Measurements from ENCODE around the gene NOXA1.

Gene NOXA1

DNA sequence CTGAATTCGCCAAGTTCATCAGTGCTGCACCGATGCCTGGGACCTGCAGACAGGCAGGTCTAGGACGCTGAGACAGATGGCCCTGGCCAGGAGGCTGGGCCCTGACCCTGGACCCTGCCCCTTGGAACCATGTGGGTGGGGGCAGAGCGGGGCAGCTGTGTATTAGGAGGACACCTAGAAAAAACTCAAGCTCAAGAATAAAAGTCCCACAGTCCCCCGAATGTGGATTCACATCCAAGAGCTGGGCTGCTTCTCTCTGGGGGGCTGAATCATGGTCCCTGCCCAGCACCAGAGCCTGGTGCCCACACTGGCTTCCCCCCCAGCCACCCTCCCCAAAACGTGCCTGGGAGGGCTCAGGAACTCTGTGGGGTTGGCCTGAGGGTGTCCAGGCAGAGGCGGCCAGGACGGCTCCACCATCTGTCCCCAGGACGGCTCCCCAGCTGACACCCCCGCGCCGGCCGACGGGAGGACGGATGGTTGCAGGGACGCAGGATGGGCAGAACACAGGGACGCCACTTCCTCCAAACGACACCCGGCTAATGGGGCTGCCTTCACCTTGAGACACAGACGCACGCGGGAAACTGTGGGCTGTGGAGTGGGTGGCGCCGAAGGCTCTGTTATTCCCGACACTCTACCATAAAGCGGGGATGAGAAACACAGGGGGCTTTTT is 35.2 kb upstream of the NOXA1 start:
- DNase-seq (ENCODE audit: low spot score) = no peak

DNA sequence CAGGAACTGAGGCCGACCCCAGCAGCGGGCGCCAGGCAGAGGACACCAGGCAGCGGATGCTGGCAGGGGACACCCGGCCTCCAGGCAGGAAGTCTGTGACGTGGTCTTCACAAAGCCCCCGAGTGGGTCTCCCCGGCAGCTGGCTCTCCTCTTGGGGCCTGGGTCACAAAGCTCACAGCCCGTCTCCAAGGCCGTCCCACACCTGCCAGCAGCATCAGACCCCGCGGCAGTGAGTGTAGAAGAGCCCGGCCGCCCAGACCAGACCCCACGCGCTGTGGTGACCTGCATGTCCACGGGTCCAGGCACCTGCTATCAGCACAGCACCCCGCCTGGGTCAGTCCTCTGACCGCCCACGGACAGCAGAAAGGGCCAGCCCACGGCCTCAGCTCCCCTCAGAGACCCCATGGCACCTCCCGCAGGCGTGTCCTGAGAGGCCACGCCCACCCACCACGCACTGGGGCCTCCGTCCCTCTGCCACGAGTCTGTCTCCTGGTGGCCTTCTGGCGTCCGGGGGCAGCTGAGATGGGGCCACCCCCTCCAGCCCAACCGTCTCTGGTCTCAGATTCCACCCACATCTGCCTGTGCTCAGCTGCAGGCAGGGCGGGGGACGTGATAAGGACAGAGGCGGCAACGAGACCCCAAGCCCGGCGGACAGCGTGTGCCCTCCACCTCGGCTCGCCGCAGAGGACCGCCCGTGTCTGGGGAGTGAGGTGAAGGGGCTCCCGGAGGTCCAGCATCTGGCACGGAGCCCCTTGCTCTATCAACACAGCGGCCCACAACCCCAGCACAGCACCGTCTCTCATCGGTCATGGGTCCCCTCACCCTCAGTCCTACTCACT is 34.4 kb upstream of the NOXA1 start:
- no peak for DNase-seq (ENCODE audit: low spot score)

DNA sequence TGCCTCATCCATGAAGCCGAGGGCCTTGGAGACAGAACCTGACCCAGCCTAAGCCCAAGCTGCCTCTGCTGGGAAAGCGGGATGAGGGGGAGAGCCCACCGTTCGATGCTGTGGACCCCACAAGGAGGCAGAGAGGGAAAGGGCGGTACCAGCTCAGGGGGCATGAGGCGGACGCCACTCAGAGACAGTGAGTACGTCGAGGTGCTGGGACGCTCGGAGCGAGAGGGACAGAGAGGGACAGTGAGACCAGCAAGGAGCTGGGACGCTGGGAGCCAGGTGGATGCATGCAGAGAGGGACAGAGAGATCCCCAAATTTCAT is 33.8 kb upstream of the NOXA1 start:
- DNase-seq (ENCODE audit: low spot score) = no peak

DNA sequence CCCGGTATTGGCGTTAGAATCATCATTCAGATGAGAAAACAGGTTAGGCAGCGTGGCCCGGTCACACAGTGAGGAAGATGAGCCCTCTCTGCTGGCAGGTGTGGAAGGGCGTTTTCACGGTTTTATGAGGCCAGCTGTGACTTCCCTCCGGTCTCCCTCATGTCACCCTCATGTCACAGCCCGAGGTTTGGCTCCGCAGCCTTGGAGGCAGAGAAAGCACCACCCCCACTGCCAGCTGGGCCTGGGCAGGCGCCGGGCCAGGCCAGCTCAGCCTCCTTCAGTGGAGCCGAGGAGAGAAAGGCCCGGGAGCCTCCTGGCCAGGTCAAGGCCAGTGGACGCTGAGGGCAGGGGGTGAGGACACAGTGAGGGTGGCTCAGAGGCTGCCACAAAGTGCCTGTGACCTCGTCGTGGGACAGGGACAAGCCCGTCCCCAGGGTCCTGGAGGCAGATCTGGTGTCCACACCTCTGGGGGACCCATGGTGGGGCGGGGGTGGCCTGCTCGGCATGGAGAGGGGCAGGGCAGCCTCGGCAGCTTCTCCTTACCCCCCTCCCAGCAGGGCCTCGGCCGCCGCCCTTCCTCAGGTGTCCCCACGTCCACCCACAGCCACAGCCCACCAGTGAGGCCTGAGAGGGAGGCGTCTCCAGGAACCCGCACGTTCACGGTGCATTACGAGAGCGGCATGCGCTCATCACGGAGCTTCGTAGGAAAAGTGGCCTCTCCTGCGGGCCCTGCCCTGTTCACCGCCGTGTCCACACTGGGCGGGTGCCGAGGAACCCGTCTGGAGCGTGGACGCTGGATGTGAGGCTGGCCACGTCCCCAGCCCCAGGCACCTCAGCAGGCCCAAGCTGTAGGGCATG is 32.4 kb upstream of the NOXA1 start:
- DNase-seq (ENCODE audit: low spot score) = peak; percentile 89

DNA sequence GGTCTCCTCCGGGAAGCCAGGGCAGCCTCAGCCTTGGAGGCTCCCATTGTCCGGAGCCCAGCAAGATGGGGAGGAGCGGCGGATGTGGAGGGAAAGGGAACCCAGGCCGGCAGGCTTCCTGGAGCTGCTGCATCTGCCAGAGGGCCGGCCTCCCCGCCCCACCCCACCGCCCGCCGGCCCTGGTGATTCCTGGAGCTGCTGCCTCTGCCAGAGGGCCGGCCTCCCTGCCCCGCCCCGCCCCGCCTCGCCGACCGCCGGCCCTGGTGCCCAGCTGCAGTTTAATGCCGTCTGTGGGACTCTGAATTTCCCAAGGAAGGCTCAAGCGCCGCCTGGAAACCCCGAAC is 31.8 kb upstream of the NOXA1 start:
- DNase-seq (ENCODE audit: low spot score) = no peak

DNA sequence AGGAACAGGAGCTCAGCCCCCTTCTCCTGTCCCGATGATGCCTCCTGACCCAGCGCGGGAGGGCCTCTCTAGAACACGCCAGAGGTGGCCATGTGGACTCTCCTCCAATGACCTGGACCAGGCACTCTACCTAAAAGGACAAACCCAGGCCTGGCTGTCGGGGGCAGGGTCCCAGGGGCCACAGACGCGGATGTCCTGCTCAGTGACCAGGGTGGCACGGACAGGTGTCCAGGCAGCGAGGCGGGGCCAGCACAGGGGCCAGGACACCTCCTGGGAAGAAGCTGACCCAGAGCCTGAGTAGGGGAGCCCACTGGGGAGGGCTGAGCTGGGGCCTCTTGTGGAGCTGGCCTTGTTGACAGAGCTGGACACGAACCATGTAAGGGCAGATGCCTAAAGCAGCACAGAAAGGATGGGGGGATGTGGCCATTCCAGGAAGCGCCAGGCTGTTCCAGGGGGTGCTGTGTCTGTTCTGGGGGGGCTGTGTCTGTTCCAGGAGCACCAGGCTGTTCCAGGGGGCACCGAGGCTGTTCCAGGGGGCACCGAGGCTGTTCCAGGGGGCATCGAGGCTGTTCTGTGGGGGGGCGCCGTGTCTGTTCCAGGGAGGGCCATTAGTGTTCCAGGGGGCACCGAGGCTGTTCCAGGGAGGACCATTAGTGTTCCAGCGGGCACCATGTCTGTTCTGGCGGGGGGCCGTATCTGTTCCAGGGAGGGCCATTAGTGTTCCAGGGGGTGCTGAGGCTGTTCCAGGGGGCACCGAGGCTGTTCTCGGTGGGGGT is 30.8 kb upstream of the NOXA1 start:
- no peak for DNase-seq (ENCODE audit: low spot score)

DNA sequence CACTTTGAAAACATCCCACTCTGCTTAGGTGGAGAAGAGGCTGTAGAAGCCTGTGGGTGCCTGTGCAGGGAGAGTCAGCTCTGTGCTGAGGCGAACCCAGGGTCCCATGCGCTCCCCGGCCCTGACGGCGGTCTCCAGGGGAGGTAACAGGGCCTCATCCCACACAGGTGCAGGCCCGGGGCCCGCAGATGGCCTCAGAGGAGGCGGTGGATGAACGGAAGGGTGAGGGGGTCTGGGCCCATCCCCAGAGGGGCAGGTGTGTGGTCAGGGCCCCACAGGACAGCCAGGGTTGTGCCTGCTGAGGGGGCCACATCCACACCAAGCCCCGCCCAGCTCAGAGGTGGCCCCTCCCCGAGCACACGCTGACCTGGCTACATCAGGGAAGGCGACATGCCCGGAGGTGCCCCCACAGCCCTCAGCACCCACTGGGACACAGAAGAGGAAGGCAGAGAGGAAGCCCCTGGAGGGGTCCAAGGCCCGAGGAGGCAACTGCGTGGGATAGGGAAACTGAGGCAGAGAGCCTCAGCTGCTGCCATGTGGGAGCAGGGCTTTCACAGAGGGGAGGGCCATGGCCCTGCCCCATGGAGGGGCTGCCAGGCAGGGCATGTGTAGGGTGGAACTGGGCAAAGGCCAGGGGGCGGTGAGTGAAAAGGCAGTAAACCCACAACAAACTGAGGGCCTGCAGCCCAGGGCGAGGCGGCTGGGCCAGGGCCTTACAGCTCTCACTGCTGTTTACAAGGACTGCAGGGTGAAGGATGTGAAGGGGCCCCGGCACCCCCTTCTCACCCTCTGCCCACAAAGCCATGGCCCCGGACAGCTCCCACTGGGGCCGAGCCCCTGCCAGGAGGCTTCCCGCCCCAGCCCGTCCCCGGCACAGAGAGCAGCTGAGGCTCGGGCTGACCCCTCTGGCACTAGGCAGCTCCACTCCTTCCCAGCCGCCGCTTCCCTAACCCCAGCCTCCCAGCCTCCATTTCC is 29.7 kb upstream of the NOXA1 start:
- DNase-seq (ENCODE audit: low spot score) = peak; percentile 33

DNA sequence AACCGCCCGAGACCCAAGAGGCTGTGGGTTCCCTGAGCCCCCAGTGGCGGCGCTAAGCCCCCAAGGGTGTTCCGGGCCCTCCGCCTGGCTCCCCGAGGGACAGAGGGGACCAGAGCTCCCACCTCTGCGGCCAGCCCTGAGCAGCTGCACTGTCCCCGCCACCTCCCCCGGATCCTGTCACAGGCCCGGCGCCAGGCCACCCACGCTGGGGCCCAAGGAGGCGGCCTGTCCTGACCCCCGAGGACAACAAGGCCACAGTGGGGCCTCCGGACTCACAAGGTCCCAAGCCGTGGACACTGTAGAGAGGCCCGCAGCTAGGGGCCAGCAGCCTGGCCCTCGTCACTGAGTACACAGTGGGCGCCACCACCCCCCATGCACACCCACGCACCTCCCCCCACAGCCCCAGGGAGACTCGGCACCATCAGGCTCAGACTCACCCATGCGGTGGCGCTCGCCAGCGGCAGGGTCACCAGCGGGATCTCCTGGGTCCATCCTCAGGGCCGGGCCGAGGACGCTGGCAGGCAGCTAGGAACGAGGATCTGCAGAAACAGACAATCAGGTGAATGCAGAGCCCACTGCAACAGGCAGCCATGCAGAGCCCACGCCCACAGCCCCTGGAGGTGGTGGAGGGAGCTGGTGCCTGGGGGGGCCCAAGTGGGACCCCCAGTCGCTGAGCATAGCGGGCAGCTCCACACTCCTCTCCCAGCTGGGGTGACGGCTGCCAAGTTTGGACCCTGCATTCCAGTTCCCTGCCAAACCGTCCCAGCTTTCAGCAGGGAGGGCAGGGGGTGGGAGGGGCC is 28.1 kb upstream of the NOXA1 start:
- DNase-seq (ENCODE audit: low spot score) = no peak

DNA sequence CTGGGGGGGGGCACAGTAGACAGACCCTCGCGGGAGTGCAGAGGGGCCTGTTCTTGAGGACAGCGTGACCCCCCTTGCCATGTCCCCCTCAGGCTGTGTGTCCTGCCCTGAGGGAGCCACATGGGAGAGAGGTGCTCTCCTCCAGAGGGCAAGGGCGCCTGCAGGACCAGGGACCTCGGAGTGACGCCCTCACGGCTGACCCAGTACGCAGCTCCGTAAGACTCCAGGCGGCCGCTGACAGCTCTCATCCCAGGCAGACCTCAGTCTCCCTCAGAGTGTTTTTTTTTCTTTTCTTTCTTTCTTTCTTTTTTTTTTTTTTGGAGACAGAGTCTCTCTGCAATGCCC is 27.6 kb upstream of the NOXA1 start:
- no peak for DNase-seq (ENCODE audit: low spot score)

DNA sequence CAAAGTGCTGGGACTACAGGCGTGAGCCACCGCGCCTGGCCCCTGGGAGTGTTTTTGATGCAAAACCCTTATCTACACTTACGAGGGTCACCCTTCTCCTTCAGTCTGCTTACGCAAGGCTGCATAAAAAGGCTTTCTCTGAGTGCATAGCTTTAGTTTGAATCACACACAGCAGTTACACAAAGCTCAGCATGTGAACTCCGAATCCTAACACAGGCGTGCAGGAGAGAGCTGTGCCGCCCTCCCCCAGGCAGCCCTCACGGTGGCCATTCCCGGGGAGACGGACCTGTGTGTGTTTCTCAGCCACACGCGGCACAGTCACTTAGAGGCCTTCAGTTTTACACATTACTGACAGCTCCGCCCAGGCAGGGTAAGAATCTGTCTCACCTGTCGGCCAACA is 27.0 kb upstream of the NOXA1 start:
- DNase-seq (ENCODE audit: low spot score) = no peak

DNA sequence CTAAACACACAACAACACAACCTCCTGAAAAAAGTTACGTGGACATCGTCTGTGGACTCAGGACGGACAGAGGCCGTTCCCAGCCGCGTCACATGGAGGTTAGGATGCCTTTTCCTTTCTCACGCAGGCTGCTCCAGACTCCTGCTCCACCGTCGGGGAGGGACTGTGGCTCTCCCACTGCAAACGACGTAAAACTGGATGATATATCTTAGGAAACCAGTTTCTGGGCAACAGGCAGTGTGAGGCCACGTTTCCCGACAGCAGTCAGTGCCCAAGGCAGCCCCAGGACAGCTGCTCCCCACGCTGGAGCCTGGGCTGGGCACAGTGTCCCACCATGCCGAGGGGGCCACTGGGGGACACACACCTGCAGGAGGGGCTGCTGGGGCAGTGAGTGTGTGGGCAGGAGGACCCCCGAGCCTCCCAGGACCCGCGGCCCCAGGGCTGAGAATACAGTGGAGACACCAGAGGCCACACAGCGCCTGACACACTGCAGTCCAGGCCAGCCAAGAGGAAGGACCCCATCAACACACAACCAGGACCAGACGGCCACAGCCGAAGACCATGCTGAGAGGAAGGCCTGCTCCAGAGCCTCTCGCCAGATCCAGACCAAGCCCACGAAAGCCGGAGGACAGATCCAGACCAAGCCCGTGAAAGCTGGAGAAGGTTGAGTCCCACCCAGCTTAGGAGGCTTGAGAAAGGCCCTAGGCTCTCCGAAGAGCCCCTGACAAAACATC is 26.4 kb upstream of the NOXA1 start:
- DNase-seq (ENCODE audit: low spot score) = no peak

DNA sequence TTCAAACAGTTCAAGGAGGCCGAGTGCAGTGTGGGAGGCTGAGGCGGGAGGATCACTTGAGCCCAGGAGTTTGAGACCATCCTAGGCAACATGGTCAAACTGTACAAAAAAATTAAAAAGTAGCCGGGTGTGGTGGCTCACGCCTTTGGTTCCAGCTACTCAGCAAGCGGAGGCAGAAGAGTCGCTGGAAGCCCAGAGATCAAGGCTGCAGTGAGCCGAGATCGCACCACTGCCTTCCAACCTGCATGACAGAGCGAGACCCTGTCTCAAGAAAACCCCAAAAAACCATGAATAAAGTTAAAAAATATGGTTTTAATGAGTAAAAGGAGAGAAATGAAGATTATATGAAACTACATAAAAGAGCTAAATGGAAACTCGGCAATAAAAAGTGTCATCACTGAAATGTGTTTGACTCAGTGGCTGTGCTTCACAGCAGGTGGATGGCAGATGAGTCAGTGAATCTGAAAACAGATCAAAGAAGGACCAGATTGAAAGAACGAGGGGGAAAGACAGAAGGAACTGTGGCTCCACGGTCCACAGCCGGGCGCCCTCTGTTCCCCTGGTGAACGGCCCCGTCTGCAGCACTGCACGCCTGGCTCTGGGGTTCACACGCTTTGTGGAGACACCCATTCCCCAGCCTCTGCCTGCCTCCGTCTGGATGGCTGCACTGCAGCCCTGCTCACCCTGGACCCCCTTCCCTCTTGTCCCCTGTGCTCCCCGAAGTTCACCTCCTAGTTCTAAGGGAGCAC is 25.3 kb upstream of the NOXA1 start:
- no peak for DNase-seq (ENCODE audit: low spot score)

DNA sequence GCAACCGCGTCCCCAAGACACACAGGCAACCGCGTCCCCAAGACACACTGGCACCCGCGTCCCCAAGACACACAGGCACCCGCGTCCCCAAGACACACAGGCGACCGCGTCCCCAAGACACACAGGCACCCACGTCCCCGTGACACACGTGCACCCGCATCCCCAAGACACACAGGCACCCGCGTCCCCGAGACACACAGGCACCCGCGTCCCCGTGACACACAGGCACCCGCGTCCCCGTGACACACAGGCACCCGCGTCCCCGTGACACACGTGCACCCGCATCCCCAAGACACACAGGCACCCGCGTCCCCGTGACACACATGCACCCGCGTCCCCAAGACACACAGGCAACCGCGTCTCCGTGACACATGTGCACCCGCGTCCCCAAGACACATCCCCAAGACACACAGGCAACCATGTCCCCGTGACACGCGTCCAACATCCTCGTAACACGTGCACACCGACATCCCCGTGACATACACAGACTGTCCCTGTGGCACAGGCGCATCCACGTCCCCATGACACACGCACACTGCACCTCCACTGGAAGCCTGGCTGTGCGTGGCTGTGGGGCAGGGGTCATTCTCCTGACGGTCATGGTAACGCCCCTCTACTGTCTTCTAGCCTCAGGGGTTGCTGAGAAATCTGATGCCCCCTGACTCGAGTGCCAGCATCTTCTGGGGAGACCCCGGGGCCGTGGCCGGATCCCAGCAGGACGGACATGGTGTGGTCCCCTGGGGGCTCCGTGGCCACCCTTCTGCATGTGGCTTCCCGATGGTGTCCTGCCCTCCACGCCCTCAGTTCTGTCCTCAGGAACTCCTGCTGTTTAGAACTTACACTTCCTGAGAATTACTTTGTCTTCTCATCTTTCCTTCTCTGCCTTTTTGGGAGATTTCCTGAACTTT is 24.4 kb upstream of the NOXA1 start:
- no peak for DNase-seq (ENCODE audit: low spot score)

DNA sequence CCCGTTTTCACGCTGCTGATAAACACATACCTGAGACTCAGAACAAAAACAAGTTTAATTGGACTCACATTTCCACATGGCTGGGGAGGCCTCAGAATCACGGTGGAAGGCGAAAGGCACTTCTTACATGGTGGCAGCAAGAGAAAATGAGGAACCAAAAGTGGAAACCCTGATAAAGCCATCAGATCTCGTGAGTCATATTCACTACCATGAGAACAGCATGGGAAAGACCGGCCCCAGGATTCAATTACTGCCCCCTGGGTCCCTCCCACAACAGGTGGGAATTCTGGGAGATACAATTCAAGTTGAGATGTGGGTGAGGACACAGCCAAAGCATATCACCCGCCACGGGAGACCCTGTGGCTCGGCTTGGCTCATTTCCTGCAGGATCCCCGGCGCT is 20.4 kb upstream of the NOXA1 start:
- DNase-seq (ENCODE audit: low spot score) = no peak

DNA sequence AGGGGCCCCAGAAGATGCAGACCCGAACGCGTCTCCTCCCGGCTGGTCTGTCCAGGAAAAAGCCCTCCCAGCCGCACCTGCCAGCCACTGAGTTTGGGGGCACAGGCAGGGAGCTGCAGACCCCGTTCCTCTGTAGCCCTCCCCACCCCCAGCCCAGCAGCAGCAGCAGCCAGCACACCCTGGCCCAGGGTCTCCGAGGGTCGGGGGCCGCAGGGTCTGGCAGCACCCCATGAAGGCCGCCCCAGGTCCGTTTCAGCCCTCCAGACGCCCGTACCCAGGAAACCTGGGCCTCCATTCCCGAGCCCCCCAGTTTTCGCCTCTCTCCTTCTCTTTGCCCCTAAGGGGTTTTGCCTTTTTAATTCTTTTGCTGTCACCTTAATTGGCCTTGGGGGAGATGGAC is 19.9 kb upstream of the NOXA1 start:
- DNase-seq (ENCODE audit: low spot score) = no peak

DNA sequence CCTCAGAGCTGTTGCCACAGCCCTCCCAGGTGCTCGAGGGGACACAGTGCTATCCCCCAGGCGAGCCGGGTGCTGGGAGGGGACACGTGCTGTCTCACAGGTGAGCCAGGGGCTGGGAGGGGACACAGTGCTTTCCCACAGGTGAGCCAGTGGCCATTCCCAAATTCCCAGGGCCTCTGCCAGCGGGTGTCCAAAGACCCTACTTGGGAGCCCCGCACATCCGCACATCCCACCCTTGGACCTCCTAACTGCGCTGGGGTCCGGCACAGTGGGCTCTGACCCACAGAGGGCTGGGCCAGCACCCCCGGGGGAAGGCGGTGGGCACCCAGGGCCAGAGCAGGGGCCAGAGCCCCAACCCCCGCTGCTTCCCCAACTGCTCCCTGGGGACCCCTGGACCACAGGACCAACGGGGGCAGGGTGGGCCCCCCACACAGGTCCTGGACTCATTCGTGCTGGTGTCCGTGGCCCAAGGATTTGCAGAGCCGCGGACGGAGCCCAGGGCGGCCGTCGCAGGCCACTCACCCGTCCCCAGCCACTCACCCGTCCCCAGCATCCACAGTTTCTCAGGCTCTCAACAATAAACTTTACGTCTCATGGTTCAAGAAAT is 18.1 kb upstream of the NOXA1 start:
- no peak for DNase-seq (ENCODE audit: low spot score)

DNA sequence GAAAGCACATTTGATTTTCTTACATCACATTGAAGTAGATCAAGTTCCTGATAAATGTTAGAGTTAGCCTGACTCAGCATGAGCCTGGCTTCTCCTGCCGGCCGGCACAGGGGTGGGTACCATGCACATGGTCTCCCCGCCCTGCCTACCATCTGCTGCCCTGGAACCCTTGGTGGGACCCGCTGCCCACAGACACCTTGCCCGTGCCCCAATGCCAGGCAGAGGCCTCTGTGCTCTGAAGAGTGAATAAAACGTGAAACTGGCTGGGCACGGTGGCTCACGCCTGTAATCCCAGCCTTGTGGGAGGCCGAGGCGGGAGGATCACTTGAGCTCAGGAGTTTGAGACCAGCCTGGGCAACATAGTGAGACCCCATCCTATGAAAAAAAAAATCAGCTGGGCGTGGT is 17.5 kb upstream of the NOXA1 start:
- no peak for DNase-seq (ENCODE audit: low spot score)
